Embryonic facial prominence (tissue), 1 donor: ENCODE data around the gene ZNF792.
"Not testable (repeated sequence)": the region's sequence is repeated elsewhere in the genome, so short reads cannot be mapped to it uniquely, and the experiment has no call there.

Experiments
- DNase-seq: peaks from one replicate; pipeline ENCODE4 v3.0.0-alpha.2; 2016; ENCODE audit errors: extremely low spot score

ZNF792 gene

DNA sequence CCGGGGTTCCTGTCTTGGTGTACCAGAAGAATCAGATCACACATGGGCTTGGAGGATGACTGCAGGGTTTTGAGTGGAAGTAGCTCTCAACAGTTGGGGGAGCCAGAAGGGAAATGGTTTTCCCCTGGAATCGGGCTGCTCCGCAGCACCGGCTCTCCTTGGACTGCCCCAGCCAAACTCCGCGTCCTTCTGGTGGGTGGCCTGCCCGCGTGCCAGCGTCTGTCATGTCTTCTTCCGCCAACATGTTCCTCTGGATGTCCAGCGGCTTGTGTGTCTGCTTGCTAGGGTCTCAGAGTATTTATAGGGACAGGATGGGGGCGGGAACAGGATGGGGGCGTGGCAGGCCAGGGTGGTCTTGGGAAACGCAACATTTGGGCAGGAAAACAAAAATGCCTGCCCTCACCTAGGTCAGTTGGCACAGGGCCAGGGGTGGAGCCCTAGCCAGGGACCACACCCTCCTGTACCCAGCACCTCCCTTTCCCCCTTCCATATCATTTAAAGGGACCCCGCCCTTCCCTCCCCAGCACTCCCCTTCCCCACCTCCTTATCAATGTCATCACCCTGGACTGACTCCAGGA, 38.7 kb downstream of the ZNF792 start:
- no peak for DNase-seq

DNA sequence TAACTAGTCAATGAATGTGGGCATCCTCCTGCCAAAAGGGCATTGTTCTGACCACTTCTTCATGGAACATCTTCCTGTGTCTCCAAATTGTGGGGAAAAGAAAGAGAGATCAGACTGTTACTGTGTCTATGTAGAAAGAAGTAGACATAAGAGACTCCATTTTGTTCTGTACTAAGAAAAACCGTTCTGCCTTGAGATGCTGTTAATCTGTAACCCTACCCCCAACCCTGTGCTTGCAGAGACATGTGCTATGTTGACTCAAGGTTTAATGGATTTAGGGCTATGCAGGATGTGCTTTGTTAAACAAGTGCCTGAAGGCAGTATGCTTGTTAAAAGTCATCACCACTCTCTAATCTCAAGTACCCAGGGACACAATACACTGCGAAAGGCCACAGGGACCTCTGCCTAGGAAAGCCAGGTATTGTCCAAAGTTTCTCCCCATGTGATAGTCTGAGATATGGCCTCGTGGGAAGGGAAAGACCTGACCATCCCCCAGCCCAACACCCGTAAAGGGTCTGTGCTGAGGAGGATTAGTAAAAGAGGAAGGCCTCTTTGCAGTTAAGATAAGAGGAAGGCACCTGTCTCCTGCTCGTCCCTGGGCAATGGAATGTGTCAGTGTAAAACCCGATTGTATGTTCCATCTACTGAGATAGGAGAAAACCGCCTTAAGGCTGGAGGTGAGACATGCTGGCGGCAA, 43.8 kb downstream of the ZNF792 start:
- DNase-seq: not testable (repeated sequence)

DNA sequence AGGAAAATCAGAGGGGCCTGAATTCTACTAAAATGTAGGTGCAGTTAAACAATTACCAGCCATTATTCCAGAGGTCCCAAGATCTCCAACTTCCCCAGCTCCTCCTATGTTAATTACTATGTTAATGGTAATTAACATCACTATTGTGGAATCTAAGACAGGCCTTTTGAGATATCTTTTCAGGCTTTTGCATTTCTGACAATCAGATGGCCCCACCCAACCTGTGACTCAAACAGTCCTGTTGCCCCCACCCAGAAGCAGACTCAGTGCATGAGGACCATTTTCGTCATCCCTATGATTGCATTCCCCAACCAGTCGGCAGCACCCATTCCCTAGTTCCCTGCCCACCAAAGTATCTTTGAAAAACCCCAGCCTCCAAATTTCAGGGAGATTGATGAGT, 45.8 kb downstream of the ZNF792 start:
- DNase-seq: no peak

DNA sequence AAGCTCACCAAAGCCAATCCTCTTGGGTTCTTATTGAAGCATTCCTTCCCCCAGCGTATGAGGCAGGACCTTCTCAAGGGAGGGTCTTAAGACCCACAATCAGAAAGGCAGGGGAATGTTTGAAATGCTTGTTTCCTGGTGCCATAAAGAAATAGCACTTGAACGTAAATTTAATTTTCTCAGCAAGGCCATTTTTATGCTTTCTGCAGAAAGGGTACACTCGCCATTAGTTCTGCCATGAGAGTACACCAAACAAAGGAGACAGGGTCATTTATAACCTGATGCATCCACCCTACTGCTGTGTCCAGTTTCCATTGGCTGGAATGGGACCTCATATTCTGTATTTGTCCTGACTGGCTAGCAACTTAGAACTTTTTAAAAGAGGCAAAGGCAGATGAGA, 46.9 kb downstream of the ZNF792 start:
- not testable (repeated sequence) for DNase-seq

DNA sequence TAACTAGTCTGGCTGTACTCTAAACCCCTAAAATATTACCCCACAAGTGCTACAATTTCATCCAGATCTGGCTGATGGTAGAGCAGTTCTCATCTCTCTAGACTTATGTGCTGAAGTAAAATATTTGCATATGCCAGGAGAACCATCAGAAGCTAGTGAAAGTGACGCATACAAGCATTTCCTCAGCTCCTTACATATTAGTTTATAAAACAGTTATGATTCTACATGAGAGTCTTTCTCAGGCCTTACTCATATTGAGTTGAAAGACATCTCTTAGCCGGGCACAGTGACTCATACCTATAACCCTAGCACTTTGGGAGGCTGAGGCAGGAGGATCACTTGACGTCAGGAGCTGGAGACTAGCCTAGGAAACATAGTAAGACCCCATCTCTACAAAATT, 53.3 kb downstream of the ZNF792 start:
- DNase-seq: no peak
